SK-N-SH (cell line): ENCODE results near the gene UVRAG. TPM values are rescaled to one million over a fixed set of nuclear protein-coding genes. Genes with fewer than 3 reads are reported as not detected.

ENCODE experiments used
- CTCF ChIA-PET: fragments of 300-600, 350-600 bp; formaldehyde crosslinking; extraction: SDS; loops from one replicate; lab custom pipeline; 2021; lab: Yijun Ruan, JAX
- POLR2A ChIA-PET: fragments of 350-600 bp; sonication (Branson Sonifier 250); formaldehyde crosslinking; extraction: SDS; loops from one replicate; lab custom pipeline; 2020; ENCODE audit warnings: antibody characterized with exemption, inconsistent platforms; lab: Yijun Ruan, JAX
- DNase-seq: peaks from one replicate; pipeline ENCODE4 v3.0.0; 2012
- H2AFZ ChIP-seq: fragments of 200-600 bp; sonication (generic); 2 replicates; pipeline ENCODE4 v1.8.1; 2016; ENCODE audit warnings: antibody characterized with exemption, mild to moderate bottlenecking, low read depth
- H3F3A ChIP-seq: fragments of 200-600 bp; sonication (generic); replicated peaks from 2 replicates; pipeline ENCODE3; 2016; ENCODE audit warnings: antibody characterized with exemption, mild to moderate bottlenecking; ENCODE audit not compliant: insufficient read depth
- H3K27ac ChIP-seq, 2 experiments: fragments of 200-500 bp in 1 of 2; fragments of 200-600 bp in 1 of 2; sonication (Bioruptor generic) in 1 of 2; sonication (generic), shearing (Covaris generic) in 1 of 2; 2 replicates each; pipeline versions ENCODE4 v1.5.1 to v1.6.1; 2014 to 2016; ENCODE audit warnings: low read depth in 2 of 2, inconsistent platforms in 1 of 2, low read length in 1 of 2, mild to moderate bottlenecking in 1 of 2, mixed read lengths in 1 of 2
- H3K27me3 ChIP-seq: fragments of 200-600 bp; sonication (generic), shearing (Covaris generic); 2 replicates; pipeline ENCODE4 v1.6.1; 2016; ENCODE audit warnings: mixed run types; ENCODE audit not compliant: insufficient read depth
- H3K36me3 ChIP-seq, 2 experiments: fragments of 200-500 bp in 1 of 2; fragments of 200-600 bp in 1 of 2; sonication (Bioruptor generic) in 1 of 2; sonication (generic) in 1 of 2; replicated peaks in 1 of 2; 2 replicates each; pipeline versions ENCODE3 to v1.5.1; 2014 to 2016; ENCODE audit warnings: low read length in 1 of 2, mild to moderate bottlenecking in 1 of 2; ENCODE audit not compliant: insufficient read depth in 2 of 2, control insufficient read depth in 1 of 2
- H3K4me1 ChIP-seq, 2 experiments: fragments of 200-500 bp in 1 of 2; fragments of 200-600 bp in 1 of 2; sonication (Bioruptor generic) in 1 of 2; sonication (generic), shearing (Covaris generic) in 1 of 2; 2 replicates each; pipeline versions ENCODE4 v1.5.1 to v1.6.1; 2014 to 2016; ENCODE audit warnings: low read depth in 1 of 2, low read length in 1 of 2, mixed run types in 1 of 2; ENCODE audit not compliant: insufficient read depth in 2 of 2, control insufficient read depth in 1 of 2
- H3K4me2 ChIP-seq: fragments of 200-600 bp; sonication (generic), shearing (Covaris generic); 2 replicates; pipeline ENCODE4 v1.6.1; 2017; ENCODE audit warnings: mixed run types
- H3K4me3 ChIP-seq, 2 experiments: fragments of 200-500 bp in 1 of 2; fragments of 200-600 bp in 1 of 2; sonication (Bioruptor generic) in 1 of 2; sonication (generic), shearing (Covaris generic) in 1 of 2; 2 replicates each; pipeline versions ENCODE4 v1.5.1 to v1.8.1; 2014 to 2016; ENCODE audit warnings: low read depth in 2 of 2, inconsistent platforms in 1 of 2, low read length in 1 of 2, mild to moderate bottlenecking in 1 of 2, mixed read lengths in 1 of 2, moderate library complexity in 1 of 2
- H3K79me2 ChIP-seq: fragments of 200-600 bp; sonication (generic); 2 replicates; pipeline ENCODE4 v1.8.1; 2017; ENCODE audit warnings: mild to moderate bottlenecking; ENCODE audit not compliant: insufficient read depth
- H3K9ac ChIP-seq: fragments of 200-600 bp; sonication (generic); 2 replicates; pipeline ENCODE4 v1.6.1; 2017; ENCODE audit warnings: mixed run types
- H3K9me2 ChIP-seq: fragments of 200-600 bp; sonication (generic); 2 replicates; pipeline ENCODE4 v1.6.1; 2017; ENCODE audit warnings: mixed run types
- H3K9me3 ChIP-seq: fragments of 200-600 bp; sonication (generic); 2 replicates; pipeline ENCODE4 v1.6.1; 2017; ENCODE audit warnings: mixed run types, mild to moderate bottlenecking, moderate library complexity
- H4K20me1 ChIP-seq: fragments of 200-600 bp; sonication (generic); 2 replicates; pipeline ENCODE4 v1.6.1; 2017; ENCODE audit warnings: mild to moderate bottlenecking, mixed run types; ENCODE audit not compliant: insufficient read depth
- CHD2 ChIP-seq: fragments of 150-350 bp; IDR thresholded peaks from 2 replicates; pipeline ENCODE4 v1.6.1; 2018; ENCODE audit warnings: low read length; ENCODE audit not compliant: partially characterized antibody
- ELF1 ChIP-seq: IDR thresholded peaks from 2 replicates; pipeline ENCODE4 v1.4.0; 2012
- EZH2phosphoT487 ChIP-seq: fragments of 200-600 bp; sonication (generic); IDR thresholded peaks from 2 replicates; pipeline ENCODE4 v1.6.1; 2017; ENCODE audit warnings: low read depth, mixed run types, mild to moderate bottlenecking, antibody characterized with exemption, moderate library complexity, borderline replicate concordance
- FOSL2 ChIP-seq: IDR thresholded peaks from 2 replicates; pipeline ENCODE4 v1.4.0; 2012; ENCODE audit warnings: low read depth, mild to moderate bottlenecking, moderate library complexity, borderline replicate concordance
- FOXM1 ChIP-seq: IDR thresholded peaks from 2 replicates; pipeline ENCODE4 v1.4.0; 2012; ENCODE audit warnings: low read depth, mild to moderate bottlenecking
- GATA2 ChIP-seq: sonication (generic); formaldehyde crosslinking; IDR thresholded peaks from 2 replicates; pipeline ENCODE4 v1.5.0; 2020; ENCODE audit warnings: mild to moderate bottlenecking, missing genetic modification reagents
- MXI1 ChIP-seq: IDR thresholded peaks from 2 replicates; pipeline ENCODE4 v1.6.1; 2012; ENCODE audit warnings: mild to moderate bottlenecking, low read depth, low read length, improper control_type of control experiment
- NFIC ChIP-seq: IDR thresholded peaks from 2 replicates; pipeline ENCODE4 v1.4.0; 2012; ENCODE audit warnings: borderline replicate concordance
- NRF1 ChIP-seq: IDR thresholded peaks from 2 replicates; pipeline ENCODE4 v1.6.1; 2012; ENCODE audit warnings: low read depth, mild to moderate bottlenecking, low read length
- POLR2AphosphoS5 ChIP-seq: IDR thresholded peaks from 2 replicates; pipeline ENCODE4 v1.6.1; 2012; ENCODE audit warnings: low read depth, low read length
- RAD21 ChIP-seq: IDR thresholded peaks from 2 replicates; pipeline ENCODE4 v1.6.1; 2012; ENCODE audit warnings: mild to moderate bottlenecking, low read length
- RXRA ChIP-seq: IDR thresholded peaks from 2 replicates; pipeline ENCODE4 v1.4.0; 2012; ENCODE audit warnings: low read depth, mild to moderate bottlenecking, borderline replicate concordance
- SMC3 ChIP-seq: IDR thresholded peaks from 2 replicates; pipeline ENCODE4 v1.6.1; 2012; ENCODE audit warnings: low read depth, low read length, improper control_type of control experiment
- TAF1 ChIP-seq: IDR thresholded peaks from 2 replicates; pipeline ENCODE4 v1.6.1; 2012; ENCODE audit warnings: low read depth, mild to moderate bottlenecking, low read length, moderate library complexity, borderline replicate concordance
- TCF12 ChIP-seq: IDR thresholded peaks from 2 replicates; pipeline ENCODE4 v1.4.0; 2012
- YY1 ChIP-seq: IDR thresholded peaks from 2 replicates; pipeline ENCODE4 v1.4.0; 2012; ENCODE audit warnings: low read depth, mild to moderate bottlenecking
- WGBS: methylation state at CpG from one replicate; pipeline ENCODE4 v1.1.6; 2017; ENCODE audit warnings: low lambda C conversion rate; 5-methylcytosine and 5-hydroxymethylcytosine counted together
- polyA plus RNA-seq, 3 experiments: library from polyadenylated mRNA; depleted of rRNA; stranded (reverse); fragments of >200 nt; gene quantifications; 2 replicates each; pipeline ENCODE4 v1.2.3, GENCODE V29; 2012
- TF ChIP-seq, protein P1 (sequence below): IDR thresholded peaks from 2 replicates; pipeline ENCODE4 v1.6.1; 2012; ENCODE audit warnings: mild to moderate bottlenecking, low read depth, low read length, moderate library complexity
- TF ChIP-seq, protein P2 (sequence below): fragments of 150-350 bp; IDR thresholded peaks from 2 replicates; pipeline ENCODE4 v1.6.1; 2017; ENCODE audit warnings: antibody characterized with exemption, low read length, low read depth, borderline replicate concordance
- TF ChIP-seq, protein P3 (sequence below): IDR thresholded peaks from 2 replicates; pipeline ENCODE4 v1.4.0; 2012; ENCODE audit warnings: low read depth, borderline replicate concordance
- TF ChIP-seq, protein P4 (sequence below): IDR thresholded peaks from 2 replicates; pipeline ENCODE4 v1.4.0; 2012; ENCODE audit warnings: low read depth, borderline replicate concordance
- TF ChIP-seq, protein P5 (sequence below): fragments of 150-350 bp; IDR thresholded peaks from 2 replicates; pipeline ENCODE4 v1.6.1; 2016; ENCODE audit warnings: mild to moderate bottlenecking, low read depth, low read length

The UVRAG gene
- polyA plus RNA-seq, 1 of the 3 experiments (the other 2 are of a cell fraction): 5.8 TPM

DNA sequence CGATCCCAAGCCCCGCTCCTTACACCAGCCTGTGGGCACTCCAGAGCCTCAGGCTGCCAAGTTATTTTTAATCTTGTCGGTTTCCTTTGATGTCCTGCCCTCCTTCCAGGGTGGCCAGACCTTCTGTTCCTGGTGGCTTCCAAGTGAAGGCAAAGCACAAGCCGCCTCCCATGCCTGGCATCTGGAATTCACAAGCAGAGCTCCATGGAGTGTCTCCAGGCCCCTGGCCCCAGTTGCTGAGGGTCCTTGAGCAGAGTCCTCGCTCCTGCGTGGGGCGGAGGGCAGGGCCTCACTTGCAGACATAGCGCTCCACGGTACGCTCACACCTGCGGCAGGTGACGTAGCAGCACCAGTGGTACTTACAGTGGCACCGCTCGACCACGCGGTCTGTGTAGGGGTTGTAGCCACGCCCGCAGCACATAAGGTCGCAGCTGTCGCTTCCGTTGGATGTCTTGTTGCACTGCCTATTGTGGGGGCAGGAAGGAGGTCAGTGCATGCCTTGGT, 371.8 kb downstream of the UVRAG start:
- no peak overlapping the region for H3K27ac ChIP-seq
- POLR2A ChIA-PET: interaction anchor here (1.4 kb wide), 1 partner anchor 10 kb away, joined by 3 read pairs; no protein-coding TSS in a partner anchor
- H3F3A ChIP-seq: no peaks in the 10 kb centered on the region

DNA sequence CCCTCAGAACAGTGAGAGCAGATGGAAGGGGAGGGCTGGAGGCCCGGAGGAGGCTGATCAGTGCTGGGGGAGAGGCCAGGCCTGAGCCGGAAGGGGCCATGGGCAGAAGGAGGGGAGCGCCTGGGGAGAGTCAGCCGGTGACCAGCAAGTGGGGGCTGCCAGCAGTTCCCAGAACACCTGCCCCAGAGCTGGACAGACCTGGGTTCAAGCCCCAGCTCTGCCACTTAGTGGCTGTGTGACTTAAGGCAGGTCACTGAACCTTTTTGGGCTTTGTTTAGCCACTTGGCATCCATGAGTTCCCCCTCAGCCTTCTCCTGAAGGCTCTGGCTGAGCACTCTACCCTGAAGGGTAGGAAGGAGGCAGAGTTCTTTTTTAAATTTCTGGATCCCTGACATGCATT, 373.9 kb downstream of the UVRAG start:
- WGBS: 82% methylated on average over 1 of the region's 4 CpGs
- TF ChIP-seq, protein P1, sequence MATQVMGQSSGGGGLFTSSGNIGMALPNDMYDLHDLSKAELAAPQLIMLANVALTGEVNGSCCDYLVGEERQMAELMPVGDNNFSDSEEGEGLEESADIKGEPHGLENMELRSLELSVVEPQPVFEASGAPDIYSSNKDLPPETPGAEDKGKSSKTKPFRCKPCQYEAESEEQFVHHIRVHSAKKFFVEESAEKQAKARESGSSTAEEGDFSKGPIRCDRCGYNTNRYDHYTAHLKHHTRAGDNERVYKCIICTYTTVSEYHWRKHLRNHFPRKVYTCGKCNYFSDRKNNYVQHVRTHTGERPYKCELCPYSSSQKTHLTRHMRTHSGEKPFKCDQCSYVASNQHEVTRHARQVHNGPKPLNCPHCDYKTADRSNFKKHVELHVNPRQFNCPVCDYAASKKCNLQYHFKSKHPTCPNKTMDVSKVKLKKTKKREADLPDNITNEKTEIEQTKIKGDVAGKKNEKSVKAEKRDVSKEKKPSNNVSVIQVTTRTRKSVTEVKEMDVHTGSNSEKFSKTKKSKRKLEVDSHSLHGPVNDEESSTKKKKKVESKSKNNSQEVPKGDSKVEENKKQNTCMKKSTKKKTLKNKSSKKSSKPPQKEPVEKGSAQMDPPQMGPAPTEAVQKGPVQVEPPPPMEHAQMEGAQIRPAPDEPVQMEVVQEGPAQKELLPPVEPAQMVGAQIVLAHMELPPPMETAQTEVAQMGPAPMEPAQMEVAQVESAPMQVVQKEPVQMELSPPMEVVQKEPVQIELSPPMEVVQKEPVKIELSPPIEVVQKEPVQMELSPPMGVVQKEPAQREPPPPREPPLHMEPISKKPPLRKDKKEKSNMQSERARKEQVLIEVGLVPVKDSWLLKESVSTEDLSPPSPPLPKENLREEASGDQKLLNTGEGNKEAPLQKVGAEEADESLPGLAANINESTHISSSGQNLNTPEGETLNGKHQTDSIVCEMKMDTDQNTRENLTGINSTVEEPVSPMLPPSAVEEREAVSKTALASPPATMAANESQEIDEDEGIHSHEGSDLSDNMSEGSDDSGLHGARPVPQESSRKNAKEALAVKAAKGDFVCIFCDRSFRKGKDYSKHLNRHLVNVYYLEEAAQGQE: no peak
- TF ChIP-seq YY1 (no peak), FOSL2 (no peak), FOXM1 (no peak), MXI1 (no peak), TCF12 (no peak), NFIC (no peak), CHD2 (no peak), POLR2AphosphoS5 (no peak)
- TF ChIP-seq, protein P2, sequence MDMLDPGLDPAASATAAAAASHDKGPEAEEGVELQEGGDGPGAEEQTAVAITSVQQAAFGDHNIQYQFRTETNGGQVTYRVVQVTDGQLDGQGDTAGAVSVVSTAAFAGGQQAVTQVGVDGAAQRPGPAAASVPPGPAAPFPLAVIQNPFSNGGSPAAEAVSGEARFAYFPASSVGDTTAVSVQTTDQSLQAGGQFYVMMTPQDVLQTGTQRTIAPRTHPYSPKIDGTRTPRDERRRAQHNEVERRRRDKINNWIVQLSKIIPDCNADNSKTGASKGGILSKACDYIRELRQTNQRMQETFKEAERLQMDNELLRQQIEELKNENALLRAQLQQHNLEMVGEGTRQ: no peak

More for the DNA sequence above, 371.8 kb downstream of the UVRAG start:
- 81% methylated on average over 9 of the region's 21 CpGs for WGBS
- Histone ChIP-seq H3K79me2 (no peaks in the 10 kb centered on the region), H3K27me3 (no peaks in the 10 kb centered on the region), H3K4me1 (peaks cover 0 to 33% of the 10 kb centered on the region in 2 experiments; a peak in 1 of 4 replicates), H2AFZ (no peak overlapping the region), H4K20me1 (no peaks in the 10 kb centered on the region), H3K9me2 (no peaks in the 10 kb centered on the region), H3K9ac (no peak overlapping the region), H3K4me2 (no peak overlapping the region), H3K9me3 (no peaks in the 10 kb centered on the region), H3K4me3 (no peak overlapping the region), H3K36me3 (no peaks in the 10 kb centered on the region)
- no peak for TF ChIP-seq RAD21
- TF ChIP-seq NRF1: no peak
- TF ChIP-seq, protein P3, sequence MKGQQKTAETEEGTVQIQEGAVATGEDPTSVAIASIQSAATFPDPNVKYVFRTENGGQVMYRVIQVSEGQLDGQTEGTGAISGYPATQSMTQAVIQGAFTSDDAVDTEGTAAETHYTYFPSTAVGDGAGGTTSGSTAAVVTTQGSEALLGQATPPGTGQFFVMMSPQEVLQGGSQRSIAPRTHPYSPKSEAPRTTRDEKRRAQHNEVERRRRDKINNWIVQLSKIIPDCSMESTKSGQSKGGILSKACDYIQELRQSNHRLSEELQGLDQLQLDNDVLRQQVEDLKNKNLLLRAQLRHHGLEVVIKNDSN: no peak
- no peak for TF ChIP-seq GATA2 (CRISPR knock-in tag)
- no peak for TF ChIP-seq SMC3
- TF ChIP-seq NFIC: no peak
- TF ChIP-seq, protein P4, sequence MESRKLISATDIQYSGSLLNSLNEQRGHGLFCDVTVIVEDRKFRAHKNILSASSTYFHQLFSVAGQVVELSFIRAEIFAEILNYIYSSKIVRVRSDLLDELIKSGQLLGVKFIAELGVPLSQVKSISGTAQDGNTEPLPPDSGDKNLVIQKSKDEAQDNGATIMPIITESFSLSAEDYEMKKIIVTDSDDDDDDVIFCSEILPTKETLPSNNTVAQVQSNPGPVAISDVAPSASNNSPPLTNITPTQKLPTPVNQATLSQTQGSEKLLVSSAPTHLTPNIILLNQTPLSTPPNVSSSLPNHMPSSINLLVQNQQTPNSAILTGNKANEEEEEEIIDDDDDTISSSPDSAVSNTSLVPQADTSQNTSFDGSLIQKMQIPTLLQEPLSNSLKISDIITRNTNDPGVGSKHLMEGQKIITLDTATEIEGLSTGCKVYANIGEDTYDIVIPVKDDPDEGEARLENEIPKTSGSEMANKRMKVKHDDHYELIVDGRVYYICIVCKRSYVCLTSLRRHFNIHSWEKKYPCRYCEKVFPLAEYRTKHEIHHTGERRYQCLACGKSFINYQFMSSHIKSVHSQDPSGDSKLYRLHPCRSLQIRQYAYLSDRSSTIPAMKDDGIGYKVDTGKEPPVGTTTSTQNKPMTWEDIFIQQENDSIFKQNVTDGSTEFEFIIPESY: no peak
- no peak for TF ChIP-seq RXRA
- no peak for TF ChIP-seq CHD2
- no peak for TF ChIP-seq EZH2phosphoT487
- TF ChIP-seq FOXM1: no peak
- TF ChIP-seq, protein P5, sequence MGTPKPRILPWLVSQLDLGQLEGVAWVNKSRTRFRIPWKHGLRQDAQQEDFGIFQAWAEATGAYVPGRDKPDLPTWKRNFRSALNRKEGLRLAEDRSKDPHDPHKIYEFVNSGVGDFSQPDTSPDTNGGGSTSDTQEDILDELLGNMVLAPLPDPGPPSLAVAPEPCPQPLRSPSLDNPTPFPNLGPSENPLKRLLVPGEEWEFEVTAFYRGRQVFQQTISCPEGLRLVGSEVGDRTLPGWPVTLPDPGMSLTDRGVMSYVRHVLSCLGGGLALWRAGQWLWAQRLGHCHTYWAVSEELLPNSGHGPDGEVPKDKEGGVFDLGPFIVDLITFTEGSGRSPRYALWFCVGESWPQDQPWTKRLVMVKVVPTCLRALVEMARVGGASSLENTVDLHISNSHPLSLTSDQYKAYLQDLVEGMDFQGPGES: no peak
- no peak for TF ChIP-seq TAF1
- no peak for TF ChIP-seq ELF1
- CTCF ChIA-PET: interaction anchor here (0.7 to 2.9 kb wide), 4 partner anchors 11 to 132 kb away, joined by 3 to 20 read pairs (median 4); no protein-coding TSS in a partner anchor
- no peak for DNase-seq

More for the DNA sequence above, 373.9 kb downstream of the UVRAG start:
- no peaks in the 10 kb centered on the region for H3K79me2 ChIP-seq
- no peaks in the 10 kb centered on the region for H3F3A ChIP-seq
- no peaks in the 10 kb centered on the region for H3K9me2 ChIP-seq
- H3K27ac ChIP-seq: no peak overlapping the region
- no peak overlapping the region for H3K9ac ChIP-seq
- no peak overlapping the region for H3K4me3 ChIP-seq
- DNase-seq: no peak
- no peaks in the 10 kb centered on the region for H3K27me3 ChIP-seq
- no peaks in the 10 kb centered on the region for H4K20me1 ChIP-seq
- peaks cover 0 to 35% of the 10 kb centered on the region in 2 experiments; a peak in 1 of 4 replicates for H3K4me1 ChIP-seq
- no peaks in the 10 kb centered on the region for H3K9me3 ChIP-seq
- H3K4me2 ChIP-seq: no peak overlapping the region
- no peaks in the 10 kb centered on the region for H3K36me3 ChIP-seq
- no peak overlapping the region for H2AFZ ChIP-seq
- CTCF ChIA-PET: no interaction called here
- POLR2A ChIA-PET: no interaction called here
